Thyroid gland (tissue), 4 donors: Measurements from ENCODE around the gene GRIN3B.

Experiments used
- POLR2A ChIP-seq, 2 donors: fragments of 450-650 bp; IDR thresholded peaks; one replicate each; pipeline ENCODE4 v1.6.1; 2017; ENCODE audit warnings: antibody characterized with exemption in 2 of 2, mild to moderate bottlenecking in 2 of 2, moderate library complexity in 1 of 2
- TF ChIP-seq, protein P1 (sequence below), 6 experiments: fragments of 200-600 bp in 3 of 6; fragments of 450-650 bp in 3 of 6; sonication (generic) in 3 of 6; IDR thresholded peaks; one replicate each; pipeline ENCODE4 v1.5.1; 2016 to 2019; ENCODE audit warnings: antibody characterized with exemption in 6 of 6, mild to moderate bottlenecking in 2 of 6, inconsistent platforms in 1 of 6, moderate library complexity in 1 of 6

GRCh38 chr19:1026783-1027649 is 26.8 kb downstream of the GRIN3B start:
- no peak for TF ChIP-seq POLR2A (IDR thresholded peaks at IDR 0.05)
- TF ChIP-seq, protein P1, sequence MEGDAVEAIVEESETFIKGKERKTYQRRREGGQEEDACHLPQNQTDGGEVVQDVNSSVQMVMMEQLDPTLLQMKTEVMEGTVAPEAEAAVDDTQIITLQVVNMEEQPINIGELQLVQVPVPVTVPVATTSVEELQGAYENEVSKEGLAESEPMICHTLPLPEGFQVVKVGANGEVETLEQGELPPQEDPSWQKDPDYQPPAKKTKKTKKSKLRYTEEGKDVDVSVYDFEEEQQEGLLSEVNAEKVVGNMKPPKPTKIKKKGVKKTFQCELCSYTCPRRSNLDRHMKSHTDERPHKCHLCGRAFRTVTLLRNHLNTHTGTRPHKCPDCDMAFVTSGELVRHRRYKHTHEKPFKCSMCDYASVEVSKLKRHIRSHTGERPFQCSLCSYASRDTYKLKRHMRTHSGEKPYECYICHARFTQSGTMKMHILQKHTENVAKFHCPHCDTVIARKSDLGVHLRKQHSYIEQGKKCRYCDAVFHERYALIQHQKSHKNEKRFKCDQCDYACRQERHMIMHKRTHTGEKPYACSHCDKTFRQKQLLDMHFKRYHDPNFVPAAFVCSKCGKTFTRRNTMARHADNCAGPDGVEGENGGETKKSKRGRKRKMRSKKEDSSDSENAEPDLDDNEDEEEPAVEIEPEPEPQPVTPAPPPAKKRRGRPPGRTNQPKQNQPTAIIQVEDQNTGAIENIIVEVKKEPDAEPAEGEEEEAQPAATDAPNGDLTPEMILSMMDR (IDR thresholded peaks at IDR 0.05): no peak
